Vagina (tissue), 2 donors: ENCODE measurements around the gene SLC9A1.

Source experiments
- CTCF ChIP-seq, 3 experiments: fragments of 450-650 bp in 2 of 3; fragments of 200-600 bp in 1 of 3; sonication (generic) in 1 of 3; IDR thresholded peaks; one replicate each; pipeline ENCODE4 v1.5.1; 2017 to 2019; ENCODE audit warnings: antibody characterized with exemption in 3 of 3, mild to moderate bottlenecking in 2 of 3, moderate library complexity in 2 of 3
- POLR2AphosphoS5 ChIP-seq, 2 donors: sonication (generic); formaldehyde crosslinking; IDR thresholded peaks; one replicate each; pipeline ENCODE4 v1.9.0; 2017; ENCODE audit warnings: antibody characterized with exemption in 2 of 2, mild to moderate bottlenecking in 2 of 2, low read depth in 1 of 2; ENCODE audit not compliant: insufficient read depth in 1 of 2

DNA sequence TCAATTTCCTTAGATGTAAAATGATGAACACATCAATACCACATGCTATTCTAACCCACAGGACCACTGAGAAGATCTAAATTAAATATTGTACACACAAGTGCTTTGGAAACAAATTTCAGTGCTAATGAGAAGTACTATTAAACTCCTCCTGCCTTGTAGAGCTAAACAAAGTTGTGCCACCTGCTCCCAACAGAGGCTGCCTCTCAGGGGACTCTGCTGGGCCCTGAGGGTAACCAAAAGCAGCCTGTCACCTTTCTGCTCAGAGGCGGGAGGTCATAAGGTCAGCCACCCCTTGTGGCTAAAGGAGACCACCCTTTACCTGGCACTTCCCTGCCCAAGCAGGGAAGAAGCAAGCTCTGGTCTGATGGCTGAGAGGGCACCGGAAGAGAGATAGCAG, 6.3 kb downstream of the SLC9A1 start:
- no peak for TF ChIP-seq POLR2AphosphoS5 (IDR thresholded peaks at IDR 0.05; ENCODE audit: insufficient read depth in 1 of 2, low read depth in 1 of 2)
- no peak for TF ChIP-seq CTCF (IDR thresholded peaks at IDR 0.05)
